Esophagus muscularis mucosa (tissue), 4 donors: ENCODE results near the gene PARP6. TPM values are rescaled to one million over a fixed set of nuclear protein-coding genes. Genes with fewer than 3 reads are reported as not detected.

Experiments used
- DNase-seq: peaks from one replicate; pipeline ENCODE4 v3.0.0-alpha.2; 2017; ENCODE audit errors: extremely low spot score
- H3K27ac ChIP-seq, 4 donors: fragments of 200-600 bp; sonication (generic); replicated peaks in 1 of 4; 1 replicate in 3 of 4; 2 replicates in 1 of 4; pipeline ENCODE4 v1.5.1; 2016 to 2019; ENCODE audit warnings: mild to moderate bottlenecking in 1 of 4
- H3K27me3 ChIP-seq, 4 donors: fragments of 200-600 bp; sonication (generic); one replicate each; pipeline versions ENCODE4 v1.5.1 to v1.6.0; 2016 to 2019
- H3K36me3 ChIP-seq, 4 donors: fragments of 200-600 bp; sonication (generic); one replicate each; pipeline ENCODE4 v1.5.1; 2016 to 2019
- H3K4me1 ChIP-seq, 4 donors: fragments of 200-600 bp; sonication (generic); one replicate each; pipeline ENCODE4 v1.5.1; 2016 to 2019
- H3K4me3 ChIP-seq, 4 donors: fragments of 200-600 bp; sonication (generic); 1 replicate in 2 of 4; 2 replicates in 2 of 4; pipeline ENCODE4 v1.5.1; 2016 to 2019; ENCODE audit warnings: mild to moderate bottlenecking in 4 of 4, moderate library complexity in 1 of 4
- H3K9me3 ChIP-seq, 4 donors: fragments of 200-600 bp; sonication (generic); 1 replicate in 3 of 4; 2 replicates in 1 of 4; pipeline ENCODE4 v1.5.1; 2016 to 2019
- EP300 ChIP-seq: sonication (generic); formaldehyde crosslinking; IDR thresholded peaks from one replicate; pipeline ENCODE4 v1.6.1; 2017; ENCODE audit warnings: antibody characterized with exemption
- POLR2A ChIP-seq: fragments of 450-650 bp; IDR thresholded peaks from one replicate; pipeline ENCODE4 v1.6.1; 2017; ENCODE audit warnings: antibody characterized with exemption, moderate library complexity, mild to moderate bottlenecking, low read depth
- POLR2AphosphoS5 ChIP-seq, 2 donors: sonication (generic); formaldehyde crosslinking; IDR thresholded peaks; one replicate each; pipeline ENCODE4 v1.6.1; 2017; ENCODE audit warnings: antibody characterized with exemption in 2 of 2
- WGBS: methylation state at CpG from one replicate; pipeline ENCODE4 v1.1.5; 2018; 5-methylcytosine and 5-hydroxymethylcytosine counted together
- intact Hi-C: fragments of 100-400 bp; cut with DNase I; formaldehyde crosslinking; loops from one replicate; pipeline ENCODE4 v1.15.1; 2023
- total RNA-seq, 4 donors: library from RNA; depleted of rRNA; stranded (reverse); fragments of >200 nt; gene quantifications; one replicate each; pipeline versions ENCODE4 v1.1.0 to v1.2.1, GENCODE V29; 2016
- TF ChIP-seq, protein P1 (sequence below), 3 experiments: fragments of 200-600 bp in 2 of 3; fragments of 450-650 bp in 1 of 3; sonication (generic) in 2 of 3; IDR thresholded peaks; one replicate each; pipeline ENCODE4 v1.5.1; 2017 to 2019; ENCODE audit warnings: antibody characterized with exemption in 3 of 3, mild to moderate bottlenecking in 2 of 3, moderate library complexity in 1 of 3

Gene PARP6, protein sequence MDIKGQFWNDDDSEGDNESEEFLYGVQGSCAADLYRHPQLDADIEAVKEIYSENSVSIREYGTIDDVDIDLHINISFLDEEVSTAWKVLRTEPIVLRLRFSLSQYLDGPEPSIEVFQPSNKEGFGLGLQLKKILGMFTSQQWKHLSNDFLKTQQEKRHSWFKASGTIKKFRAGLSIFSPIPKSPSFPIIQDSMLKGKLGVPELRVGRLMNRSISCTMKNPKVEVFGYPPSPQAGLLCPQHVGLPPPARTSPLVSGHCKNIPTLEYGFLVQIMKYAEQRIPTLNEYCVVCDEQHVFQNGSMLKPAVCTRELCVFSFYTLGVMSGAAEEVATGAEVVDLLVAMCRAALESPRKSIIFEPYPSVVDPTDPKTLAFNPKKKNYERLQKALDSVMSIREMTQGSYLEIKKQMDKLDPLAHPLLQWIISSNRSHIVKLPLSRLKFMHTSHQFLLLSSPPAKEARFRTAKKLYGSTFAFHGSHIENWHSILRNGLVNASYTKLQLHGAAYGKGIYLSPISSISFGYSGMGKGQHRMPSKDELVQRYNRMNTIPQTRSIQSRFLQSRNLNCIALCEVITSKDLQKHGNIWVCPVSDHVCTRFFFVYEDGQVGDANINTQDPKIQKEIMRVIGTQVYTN
- 10 to 100 TPM; 46.5 to 79.0 (median 53.7) TPM for total RNA-seq

DNA sequence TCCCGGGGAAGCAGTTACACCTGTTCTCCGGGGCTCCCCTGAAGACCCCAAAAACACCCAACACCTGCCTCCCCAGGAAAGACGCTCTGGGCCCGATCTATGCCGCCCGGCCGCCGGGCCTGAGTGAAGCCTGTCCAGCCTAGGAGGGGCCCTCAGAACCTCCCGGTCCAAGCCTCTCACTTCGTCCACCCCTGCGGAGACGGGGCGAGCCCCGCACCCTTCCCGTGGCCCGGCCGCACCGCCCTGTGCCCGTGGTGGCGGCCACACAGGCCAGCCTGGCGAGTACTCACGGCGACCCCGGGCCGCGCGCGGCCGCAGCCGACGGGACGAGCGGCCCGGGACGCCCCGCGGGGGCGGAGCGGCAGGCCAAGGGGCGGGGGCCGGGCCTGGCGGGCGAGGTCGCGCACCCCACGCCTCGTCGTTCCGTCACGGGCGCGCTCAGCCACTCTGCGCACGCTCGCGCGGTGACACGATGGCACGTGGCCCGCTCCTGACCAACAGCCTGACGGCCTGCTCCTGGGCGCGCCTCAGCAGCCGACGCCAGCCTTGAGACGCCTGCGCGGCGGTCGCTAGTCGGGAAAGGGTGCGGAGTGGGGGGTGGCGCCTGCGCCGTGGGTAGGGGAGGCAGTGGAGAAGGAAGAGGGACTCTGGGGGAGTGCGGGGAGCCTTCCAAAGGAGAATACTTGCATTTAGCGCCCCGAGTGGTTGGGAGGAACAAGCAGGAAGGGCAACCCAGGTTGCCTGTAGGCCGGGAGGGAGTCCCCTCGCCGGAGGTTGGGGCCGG lies at the start of gene PARP6:
Gene PARP6 (minus strand): TSS at position 342 of the 784 bp plus-strand sequence. CDS start 5,077 bp downstream, outside the sequence.
- no peaks in the 10 kb centered on the region for H3K9me3 ChIP-seq
- intact Hi-C loops, result loop anchor here (2.0 kb wide), 1 partner anchor 40 kb away; no protein-coding TSS in a partner anchor
- H3K36me3 ChIP-seq, result peaks cover 7 to 35% (median 16%) of the 10 kb centered on the region in 4 donors
- DNase-seq, result peak; percentile 99
- H3K27me3 ChIP-seq, result no peaks in the 10 kb centered on the region
- H3K27ac ChIP-seq, result peak within 1 kb of the TSS; percentile 86 to 95 (median 92)
- TF ChIP-seq EP300, result no peak
- peak; percentile 82 to 93 for TF ChIP-seq POLR2AphosphoS5 (IDR thresholded peaks at IDR 0.05)
- TF ChIP-seq, protein P1, sequence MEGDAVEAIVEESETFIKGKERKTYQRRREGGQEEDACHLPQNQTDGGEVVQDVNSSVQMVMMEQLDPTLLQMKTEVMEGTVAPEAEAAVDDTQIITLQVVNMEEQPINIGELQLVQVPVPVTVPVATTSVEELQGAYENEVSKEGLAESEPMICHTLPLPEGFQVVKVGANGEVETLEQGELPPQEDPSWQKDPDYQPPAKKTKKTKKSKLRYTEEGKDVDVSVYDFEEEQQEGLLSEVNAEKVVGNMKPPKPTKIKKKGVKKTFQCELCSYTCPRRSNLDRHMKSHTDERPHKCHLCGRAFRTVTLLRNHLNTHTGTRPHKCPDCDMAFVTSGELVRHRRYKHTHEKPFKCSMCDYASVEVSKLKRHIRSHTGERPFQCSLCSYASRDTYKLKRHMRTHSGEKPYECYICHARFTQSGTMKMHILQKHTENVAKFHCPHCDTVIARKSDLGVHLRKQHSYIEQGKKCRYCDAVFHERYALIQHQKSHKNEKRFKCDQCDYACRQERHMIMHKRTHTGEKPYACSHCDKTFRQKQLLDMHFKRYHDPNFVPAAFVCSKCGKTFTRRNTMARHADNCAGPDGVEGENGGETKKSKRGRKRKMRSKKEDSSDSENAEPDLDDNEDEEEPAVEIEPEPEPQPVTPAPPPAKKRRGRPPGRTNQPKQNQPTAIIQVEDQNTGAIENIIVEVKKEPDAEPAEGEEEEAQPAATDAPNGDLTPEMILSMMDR (IDR thresholded peaks at IDR 0.05), result peak; percentile 75 to 80 (median 76)
- TF ChIP-seq POLR2A, result peak; percentile 51
- 4% methylated on average over 6 of the region's 82 CpGs for WGBS
- peak within 1 kb of the TSS; percentile 68 to 97 (median 90) for H3K4me3 ChIP-seq
- H3K4me1 ChIP-seq, result peaks cover 20 to 40% (median 38%) of the 10 kb centered on the region in 4 donors

DNA sequence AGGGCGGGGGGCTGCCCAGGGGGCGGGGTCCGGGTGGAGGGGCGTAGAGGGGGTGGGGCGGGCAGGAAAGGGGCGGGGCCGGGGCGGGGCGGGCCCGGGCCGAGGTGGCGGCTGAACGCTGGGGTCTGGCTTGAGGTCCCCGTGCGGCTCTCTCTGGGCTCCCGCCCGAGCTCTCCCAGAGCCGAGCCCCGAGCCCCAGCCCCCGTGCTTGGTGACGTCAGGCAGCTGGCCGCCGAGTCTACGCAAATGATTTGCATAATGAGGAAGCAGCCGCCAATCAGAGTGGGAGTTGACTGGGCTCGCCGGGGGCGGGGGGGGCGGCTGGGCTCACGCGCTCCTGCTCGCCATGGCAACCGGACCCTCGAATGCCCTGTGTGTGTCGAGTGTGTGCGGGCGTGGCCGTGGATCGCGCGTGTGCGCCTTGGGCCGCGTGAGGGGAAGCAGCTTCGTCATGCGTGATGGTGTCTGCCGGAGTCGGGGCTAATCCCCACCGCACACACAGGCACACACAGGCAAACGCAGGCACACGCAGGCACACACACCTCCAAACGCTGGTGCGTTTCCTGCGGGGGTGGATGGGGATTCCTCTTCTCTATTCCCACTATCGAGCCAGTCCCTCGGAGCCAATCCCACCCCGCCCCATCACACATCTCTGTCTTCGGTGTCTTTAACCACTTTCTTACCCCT lies 47.8 kb upstream of the PARP6 start, which contains the start of gene CELF6:
Gene CELF6 (minus strand): TSS at position 173 of the 687 bp plus-strand sequence. CDS start 283 bp downstream, outside the sequence.
- Histone ChIP-seq H3K36me3 (no peaks in the 10 kb centered on the region), H3K27me3 (no peaks in the 10 kb centered on the region), H3K4me3 (peak within 1 kb of the TSS; percentile 54 to 64 (median 58)), H3K27ac (peak within 1 kb of the TSS in 1 of 4 donors; percentile 23), H3K4me1 (peaks cover 5 to 16% (median 14%) of the 10 kb centered on the region in 4 donors), H3K9me3 (no peaks in the 10 kb centered on the region)
- TF ChIP-seq POLR2A, result no peak
- no peak for TF ChIP-seq POLR2AphosphoS5 (IDR thresholded peaks at IDR 0.05)
- TF ChIP-seq, protein P1 (IDR thresholded peaks at IDR 0.05), result no peak
- TF ChIP-seq EP300, result no peak
- intact Hi-C loops, result no loop called here
- 2% methylated on average over 25 of the region's 58 CpGs for WGBS
- DNase-seq, result peak; percentile 92

DNA sequence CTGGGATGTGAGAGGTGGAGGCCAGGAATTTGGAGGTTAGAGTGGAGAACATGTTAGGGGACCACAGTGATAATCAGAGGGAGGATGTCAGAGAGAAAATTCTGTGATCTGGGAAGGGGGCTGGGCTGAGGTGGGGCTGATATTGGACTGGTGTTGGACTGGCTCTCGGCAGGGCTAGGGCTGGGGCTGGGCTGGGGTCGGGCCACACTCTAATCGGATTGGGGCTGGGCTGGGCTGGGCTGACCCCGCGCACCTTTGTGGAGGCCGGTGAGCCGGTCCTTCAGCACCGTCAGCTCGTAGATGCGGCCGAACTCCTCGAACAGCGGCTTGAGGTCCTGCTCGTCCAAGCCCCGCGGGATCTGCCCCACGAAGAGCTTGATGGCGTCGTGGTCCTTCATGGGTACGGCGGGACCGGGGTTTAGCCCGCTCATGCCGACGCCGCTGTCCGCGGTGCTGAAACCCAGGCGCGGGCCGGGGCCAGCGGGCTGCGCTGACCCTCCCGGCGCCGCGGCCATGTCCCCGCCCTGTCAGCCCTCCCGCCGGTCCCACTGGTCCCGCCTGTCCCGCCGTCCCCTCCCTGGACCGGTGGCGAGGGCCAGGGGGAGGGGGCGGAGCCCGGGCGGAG lies 47.1 kb upstream of the PARP6 start:
- TF ChIP-seq, protein P1 (IDR thresholded peaks at IDR 0.05), result no peak
- no peak for TF ChIP-seq POLR2A
- TF ChIP-seq EP300, result no peak
- TF ChIP-seq POLR2AphosphoS5 (IDR thresholded peaks at IDR 0.05), result no peak
- Histone ChIP-seq H3K27ac (peak overlapping the region in 1 of 4 donors; percentile 23), H3K27me3 (no peaks in the 10 kb centered on the region), H3K4me1 (peaks cover 5 to 16% (median 14%) of the 10 kb centered on the region in 4 donors), H3K9me3 (no peaks in the 10 kb centered on the region), H3K4me3 (peak overlapping the region; percentile 54 to 64 (median 58)), H3K36me3 (no peaks in the 10 kb centered on the region)
- 14% methylated on average over 14 of the region's 48 CpGs for WGBS
- intact Hi-C loops, result no loop called here
- DNase-seq, result peak; percentile 84
